Neural cell (in vitro differentiated cells): Measurements from ENCODE around the gene SLC37A3.

Experiments used
- CTCF ChIP-seq: fragments of 450-650 bp; IDR thresholded peaks from 2 replicates; pipeline ENCODE4 v1.5.1; 2014; ENCODE audit warnings: antibody characterized with exemption, mild to moderate bottlenecking, moderate library complexity; ENCODE audit not compliant: poor library complexity, severe bottlenecking
- POLR2AphosphoS5 ChIP-seq: IDR thresholded peaks from 2 replicates; pipeline ENCODE4 v1.6.1; 2012

GRCh38 chr7:140390466-140391190 lies 7.7 kb downstream of the SLC37A3 start:
- TF ChIP-seq POLR2AphosphoS5 (no peak), CTCF (no peak)
